Body of pancreas (tissue), 4 donors: ENCODE data around the gene F2R. TPM values are rescaled to one million over a fixed set of nuclear protein-coding genes. Genes with fewer than 3 reads are reported as not detected.

Source experiments
- ATAC-seq: fragments of 150-250 bp; one replicate; pipeline ENCODE4 v1.9.1; 2016
- DNase-seq, 4 donors: peaks; one replicate each; pipeline ENCODE4 v3.0.0-alpha.2; 2019
- H3K27ac ChIP-seq, 4 donors: fragments of 200-600 bp; sonication (generic); 1 replicate in 3 of 4; 2 replicates in 1 of 4; pipeline versions ENCODE4 v1.5.1 to v1.6.1; 2016 to 2019; ENCODE audit warnings: mild to moderate bottlenecking in 1 of 4, mixed read lengths in 1 of 4, moderate library complexity in 1 of 4
- H3K27me3 ChIP-seq, 2 donors: fragments of 200-600 bp; sonication (generic); one replicate each; pipeline ENCODE4 v1.6.0; 2016; ENCODE audit warnings: mild to moderate bottlenecking in 1 of 2
- H3K36me3 ChIP-seq, 2 donors: fragments of 200-600 bp; sonication (generic); replicated peaks in 1 of 2; 2 replicates each; pipeline ENCODE4 v1.5.1; 2016; ENCODE audit warnings: low read depth in 2 of 2; ENCODE audit not compliant: insufficient read depth in 1 of 2
- H3K4me1 ChIP-seq: fragments of 200-600 bp; sonication (generic); one replicate; pipeline ENCODE4 v1.6.0; 2016
- H3K4me3 ChIP-seq, 2 donors: fragments of 200-600 bp; sonication (generic); 1 replicate in 1 of 2; 2 replicates in 1 of 2; pipeline ENCODE4 v1.5.1; 2016 to 2019
- H3K9me3 ChIP-seq, 3 donors: fragments of 200-600 bp; sonication (generic); 1 replicate in 2 of 3; 2 replicates in 1 of 3; pipeline ENCODE4 v1.5.1; 2016
- POLR2A ChIP-seq, 3 donors: fragments of 450-650 bp; IDR thresholded peaks; one replicate each; pipeline ENCODE4 v1.6.1; 2016; ENCODE audit warnings: antibody characterized with exemption in 3 of 3, mild to moderate bottlenecking in 2 of 3
- WGBS, 2 donors: methylation state at CpG; one replicate each; pipeline ENCODE4 v1.1.5; 2017; 5-methylcytosine and 5-hydroxymethylcytosine counted together
- intact Hi-C: fragments of 100-400 bp; cut with DNase I; formaldehyde crosslinking; loops from one replicate; pipeline ENCODE4 v1.15.1; 2023
- total RNA-seq, 2 donors: library from RNA; depleted of rRNA; stranded (reverse); fragments of >200 nt; gene quantifications; one replicate each; pipeline ENCODE4 v1.1.0, GENCODE V29; 2016
- TF ChIP-seq, protein P1 (sequence below), 7 experiments: fragments of 450-650 bp in 4 of 7; fragments of 200-600 bp in 3 of 7; sonication (generic) in 3 of 7; IDR thresholded peaks; one replicate each; pipeline ENCODE4 v1.5.1; 2016 to 2019; ENCODE audit warnings: antibody characterized with exemption in 7 of 7

Gene F2R
- total RNA-seq, 2 donors from 2014 or later, result 2.3 to 13.0 TPM

- Histone ChIP-seq H3K27ac (no peak overlapping the region), H3K36me3 (peaks cover 4 to 21% of the 10 kb centered on the region in 2 donors), H3K9me3 (no peaks in the 10 kb centered on the region), H3K4me1 (no peaks in the 10 kb centered on the region), H3K27me3 (no peaks in the 10 kb centered on the region), H3K4me3 (no peak overlapping the region)
- intact Hi-C loops, result no loop called here
- ATAC-seq (no peak), DNase-seq (no peak)
- TF ChIP-seq, protein P1, sequence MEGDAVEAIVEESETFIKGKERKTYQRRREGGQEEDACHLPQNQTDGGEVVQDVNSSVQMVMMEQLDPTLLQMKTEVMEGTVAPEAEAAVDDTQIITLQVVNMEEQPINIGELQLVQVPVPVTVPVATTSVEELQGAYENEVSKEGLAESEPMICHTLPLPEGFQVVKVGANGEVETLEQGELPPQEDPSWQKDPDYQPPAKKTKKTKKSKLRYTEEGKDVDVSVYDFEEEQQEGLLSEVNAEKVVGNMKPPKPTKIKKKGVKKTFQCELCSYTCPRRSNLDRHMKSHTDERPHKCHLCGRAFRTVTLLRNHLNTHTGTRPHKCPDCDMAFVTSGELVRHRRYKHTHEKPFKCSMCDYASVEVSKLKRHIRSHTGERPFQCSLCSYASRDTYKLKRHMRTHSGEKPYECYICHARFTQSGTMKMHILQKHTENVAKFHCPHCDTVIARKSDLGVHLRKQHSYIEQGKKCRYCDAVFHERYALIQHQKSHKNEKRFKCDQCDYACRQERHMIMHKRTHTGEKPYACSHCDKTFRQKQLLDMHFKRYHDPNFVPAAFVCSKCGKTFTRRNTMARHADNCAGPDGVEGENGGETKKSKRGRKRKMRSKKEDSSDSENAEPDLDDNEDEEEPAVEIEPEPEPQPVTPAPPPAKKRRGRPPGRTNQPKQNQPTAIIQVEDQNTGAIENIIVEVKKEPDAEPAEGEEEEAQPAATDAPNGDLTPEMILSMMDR (IDR thresholded peaks at IDR 0.05), result no peak
- TF ChIP-seq POLR2A (IDR thresholded peaks at IDR 0.05), result no peak
Measured at GRCh38 chr5:76673125-76673524, 42.8 kb upstream of the F2R start.

DNA sequence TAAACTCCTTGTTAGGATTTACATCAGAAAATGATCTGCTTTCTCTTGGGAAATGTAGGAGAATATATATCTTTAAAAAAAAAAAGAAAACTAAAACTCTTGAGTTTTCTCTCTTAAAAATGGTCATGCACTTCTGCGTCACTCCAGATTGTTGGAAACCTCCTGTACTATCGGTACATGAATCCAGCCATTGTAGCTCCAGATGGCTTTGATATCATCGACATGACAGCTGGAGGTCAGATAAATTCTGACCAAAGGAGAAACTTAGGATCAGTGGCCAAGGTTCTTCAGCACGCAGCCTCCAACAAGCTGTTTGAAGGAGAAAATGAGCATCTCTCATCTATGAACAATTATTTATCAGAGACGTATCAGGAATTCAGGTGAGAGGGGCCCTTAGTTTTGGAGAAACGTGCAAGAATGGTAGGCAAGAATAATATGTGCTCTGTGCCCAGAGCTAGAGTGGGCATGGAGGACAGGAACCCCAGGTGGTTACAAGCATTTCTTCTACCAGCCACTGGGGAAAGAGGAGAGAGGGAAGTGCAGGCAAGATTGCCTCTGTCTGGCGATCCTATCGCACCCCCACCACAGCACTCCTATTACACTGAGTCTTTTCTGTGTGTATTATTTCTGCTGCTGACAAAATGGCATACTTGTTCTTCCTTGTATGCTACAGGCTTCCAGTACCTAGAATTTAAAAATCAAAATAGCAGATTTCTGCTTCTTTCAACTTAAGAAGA is 41.4 kb upstream of the F2R start:
- no peak for TF ChIP-seq POLR2A (IDR thresholded peaks at IDR 0.05)
- TF ChIP-seq, protein P1 (IDR thresholded peaks at IDR 0.05), result no peak
- Histone ChIP-seq H3K4me3 (no peak overlapping the region), H3K36me3 (peaks cover 4 to 22% of the 10 kb centered on the region in 2 donors)

DNA sequence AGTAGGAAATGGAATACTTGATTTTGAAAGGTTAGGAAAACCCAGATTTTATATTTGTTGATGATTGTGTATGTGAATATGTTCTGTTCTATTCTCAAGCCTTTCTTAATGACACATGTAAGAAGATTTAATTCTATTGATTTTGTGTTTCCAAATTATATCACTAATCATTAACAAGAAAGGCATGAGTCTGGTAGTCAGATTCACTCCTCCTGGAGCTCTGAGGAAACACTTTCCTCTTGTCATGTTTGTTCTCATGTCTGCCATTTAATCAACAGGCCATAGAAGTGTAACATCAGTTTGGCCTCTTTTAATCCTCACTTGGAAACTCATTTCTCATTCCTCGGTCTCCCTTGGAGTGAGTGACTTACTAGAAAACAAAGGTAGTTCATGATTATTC is 40.6 kb upstream of the F2R start:
- Histone ChIP-seq H3K36me3 (peaks cover 4 to 18% of the 10 kb centered on the region in 2 donors), H3K27ac (no peak overlapping the region), H3K27me3 (no peaks in the 10 kb centered on the region), H3K4me3 (no peak overlapping the region), H3K9me3 (no peaks in the 10 kb centered on the region), H3K4me1 (no peaks in the 10 kb centered on the region)
- TF ChIP-seq POLR2A (IDR thresholded peaks at IDR 0.05), result no peak
- TF ChIP-seq, protein P1 (IDR thresholded peaks at IDR 0.05), result no peak
- ATAC-seq, result no peak
- DNase-seq, result no peak
- WGBS, 2 donors, result 86% methylated on average over 1 of the region's 1 CpG
- intact Hi-C loops, result no loop called here

More for the DNA sequence above, 41.4 kb upstream of the F2R start:
- DNase-seq, result no peak
- ATAC-seq, result no peak
- 88% methylated on average over 8 of the region's 8 CpGs for WGBS, 2 donors
- peak overlapping the region in 1 of 4 donors; percentile 0 for H3K27ac ChIP-seq
- H3K9me3 ChIP-seq, result no peaks in the 10 kb centered on the region
- no peaks in the 10 kb centered on the region for H3K4me1 ChIP-seq
- no peaks in the 10 kb centered on the region for H3K27me3 ChIP-seq
- intact Hi-C loops, result no loop called here

DNA sequence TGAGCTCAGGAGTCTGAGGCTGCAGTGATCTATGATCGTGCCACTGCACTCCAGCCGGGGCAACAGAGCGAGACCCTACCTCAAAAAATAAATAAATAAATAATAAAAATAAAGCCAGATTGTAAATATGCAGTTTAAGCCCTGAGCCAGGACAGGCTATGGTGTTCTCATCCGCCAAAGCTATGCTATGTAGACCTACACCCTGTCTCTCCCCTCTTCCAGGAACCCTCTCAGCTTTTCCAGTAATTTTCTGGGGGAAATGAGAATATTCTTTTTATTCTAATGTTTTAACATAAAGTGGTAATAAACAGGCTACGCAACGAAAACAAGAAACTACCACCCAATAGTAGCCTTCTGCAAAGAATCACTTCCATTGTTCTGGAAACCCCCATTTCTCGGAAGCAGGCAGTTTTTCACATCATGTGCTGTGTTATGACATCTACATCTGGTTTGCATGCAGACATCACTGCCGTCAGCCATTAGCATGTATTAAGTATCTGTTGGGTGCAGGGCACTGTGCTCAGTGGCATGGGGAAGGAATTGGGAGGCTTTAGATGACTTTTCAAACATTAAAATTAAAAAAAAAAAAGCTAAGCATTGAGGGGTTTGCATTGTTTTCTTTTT is 38.0 kb upstream of the F2R start:
- peaks cover 0 to 16% of the 10 kb centered on the region in 2 donors for H3K36me3 ChIP-seq
- no peak for TF ChIP-seq POLR2A (IDR thresholded peaks at IDR 0.05)
- TF ChIP-seq, protein P1 (IDR thresholded peaks at IDR 0.05), result no peak
- intact Hi-C loops, result no loop called here
- no peaks in the 10 kb centered on the region for H3K4me1 ChIP-seq
- no peaks in the 10 kb centered on the region for H3K9me3 ChIP-seq
- 93 to 95% methylated on average over 8 of the region's 8 CpGs for WGBS, 2 donors
- ATAC-seq (no peak), DNase-seq (no peak)
- H3K4me3 ChIP-seq, result no peak overlapping the region
- H3K27ac ChIP-seq, result no peak overlapping the region
- H3K27me3 ChIP-seq, result no peaks in the 10 kb centered on the region
